GM18873 (cell line): ENCODE results near the gene FAAP20.

ENCODE experiments used
- ATAC-seq: cut with Tn5 transposase; IDR thresholded peaks from one replicate; pipeline ENCODE4 v1.9.1; 2021; ENCODE audit warnings: mild to moderate bottlenecking, moderate library complexity, moderate number of reproducible peaks; ENCODE audit not compliant: unreplicated experiment, low FRiP score

Gene FAAP20

GRCh38 chr1:2230781-2231531 is 36.4 kb upstream of the FAAP20 start:
- ATAC-seq, result no peak

GRCh38 chr1:2229911-2230731 is 35.5 kb upstream of the FAAP20 start:
- no peak for ATAC-seq

GRCh38 chr1:2229037-2229864 is 34.7 kb upstream of the FAAP20 start:
- no peak for ATAC-seq

GRCh38 chr1:2228694-2229036 is 34.1 kb upstream of the FAAP20 start:
- no peak for ATAC-seq

- ATAC-seq, result no peak
These were observed 33.6 kb upstream of the FAAP20 start, which contains the start of gene SKI for GRCh38 chr1:2228157-2228594. Gene SKI (plus strand): TSS chr1:2228319. CDS start chr1:2228767, 448 bp downstream.

GRCh38 chr1:2227346-2228156 is 33.0 kb upstream of the FAAP20 start:
- ATAC-seq, result peak; percentile 84

- ATAC-seq, result no peak
These were observed 32.2 kb upstream of the FAAP20 start for GRCh38 chr1:2226525-2227345.

- ATAC-seq, result no peak
These were observed 30.3 kb upstream of the FAAP20 start for GRCh38 chr1:2224631-2225428.

GRCh38 chr1:2224170-2224584 is 29.6 kb upstream of the FAAP20 start:
- ATAC-seq, result no peak

GRCh38 chr1:2221271-2221670 is 26.7 kb upstream of the FAAP20 start:
- ATAC-seq, result no peak

- ATAC-seq, result no peak
These were observed 22.1 kb upstream of the FAAP20 start for GRCh38 chr1:2216767-2217058.

- ATAC-seq, result no peak
These were observed 21.6 kb upstream of the FAAP20 start for GRCh38 chr1:2215909-2216766.

GRCh38 chr1:2215329-2215728 is 20.8 kb upstream of the FAAP20 start:
- ATAC-seq, result no peak

- no peak for ATAC-seq
These were observed 20.1 kb upstream of the FAAP20 start for GRCh38 chr1:2214541-2215241.

GRCh38 chr1:2213576-2214505 is 19.3 kb upstream of the FAAP20 start:
- ATAC-seq, result no peak
